D721Med (cell line): ENCODE data around the gene NSD2.
A peak's percentile ranks its signal among the peaks of the same experiment; 100 is the strongest.

Experiments
- DNase-seq: peaks from one replicate; pipeline ENCODE4 v3.0.0; 2011; ENCODE audit warnings: low spot score; ENCODE audit not compliant: insufficient read length
- FAIRE-seq: peaks from 2 replicates; lab custom pipeline; 2011; peaks lifted over from hg19 to GRCh38; lab: Jason Lieb, UNC
- CTCF ChIP-seq: IDR thresholded peaks from 2 replicates; pipeline ENCODE4 v1.5.1; 2012; ENCODE audit warnings: mild to moderate bottlenecking, control low read depth; ENCODE audit not compliant: insufficient read depth; ENCODE audit errors: missing control alignments

Gene NSD2

GRCh38 chr4:1871471-1872021 is 353 bp downstream of the NSD2 start:
- FAIRE-seq (no peak), DNase-seq (no peak)
- no peak for TF ChIP-seq CTCF

- no peak for TF ChIP-seq CTCF
- DNase-seq: no peak
- FAIRE-seq: no peak
Measured at GRCh38 chr4:1872870-1873269, 1.7 kb downstream of the NSD2 start.

GRCh38 chr4:1873291-1873690 is 2.1 kb downstream of the NSD2 start:
- FAIRE-seq (peak; percentile 16), DNase-seq (no peak)
- no peak for TF ChIP-seq CTCF

GRCh38 chr4:1873776-1874175 is 2.6 kb downstream of the NSD2 start:
- DNase-seq: no peak
- TF ChIP-seq CTCF: no peak
- no peak for FAIRE-seq

GRCh38 chr4:1874201-1874600 is 3.0 kb downstream of the NSD2 start:
- FAIRE-seq: no peak
- no peak for DNase-seq
- no peak for TF ChIP-seq CTCF

- FAIRE-seq (no peak), DNase-seq (no peak)
- no peak for TF ChIP-seq CTCF
Measured at GRCh38 chr4:1879485-1879884, 8.3 kb downstream of the NSD2 start.

- no peak for DNase-seq
- TF ChIP-seq CTCF: no peak
- FAIRE-seq: no peak
Measured at GRCh38 chr4:1880332-1880731, 9.1 kb downstream of the NSD2 start.
